CD1c-positive myeloid dendritic cell (primary cell): ENCODE measurements around the gene SMARCE1.
"Not testable (repeated sequence)": the region's sequence is repeated elsewhere in the genome, so short reads cannot be mapped to it uniquely, and the experiment has no call there.

Source experiments
- DNase-seq: peaks from one replicate; pipeline ENCODE4 v3.0.0-alpha.2; 2016; ENCODE audit errors: extremely low spot score

The SMARCE1 gene

GRCh38 chr17:40611840-40612474 lies 35.7 kb downstream of the SMARCE1 start:
- DNase-seq: no peak

- no peak for DNase-seq
Observed at GRCh38 chr17:40610359-40610758, 37.3 kb downstream of the SMARCE1 start.

GRCh38 chr17:40608061-40608581 lies 39.5 kb downstream of the SMARCE1 start:
- peak; percentile 48 for DNase-seq

- no peak for DNase-seq
Observed at GRCh38 chr17:40607641-40608040, 40.0 kb downstream of the SMARCE1 start.

GRCh38 chr17:40606548-40607353 lies 40.9 kb downstream of the SMARCE1 start:
- DNase-seq: no peak

- DNase-seq: peak; percentile 36
Observed at GRCh38 chr17:40605306-40605705, 42.3 kb downstream of the SMARCE1 start.

- DNase-seq: no peak
Observed at GRCh38 chr17:40604327-40605080, 43.1 kb downstream of the SMARCE1 start.

GRCh38 chr17:40602445-40603443 lies 44.9 kb downstream of the SMARCE1 start:
- no peak for DNase-seq

GRCh38 chr17:40600486-40601046 lies 47.1 kb downstream of the SMARCE1 start:
- no peak for DNase-seq

GRCh38 chr17:40599468-40599763 lies 48.2 kb downstream of the SMARCE1 start:
- DNase-seq: no peak

GRCh38 chr17:40598619-40599467 lies 48.8 kb downstream of the SMARCE1 start:
- peak; percentile 86 for DNase-seq

- no peak for DNase-seq
Observed at GRCh38 chr17:40598301-40598618, 49.4 kb downstream of the SMARCE1 start.

GRCh38 chr17:40597556-40598300 lies 49.9 kb downstream of the SMARCE1 start:
- DNase-seq: no peak

- DNase-seq: no peak
Observed at GRCh38 chr17:40597156-40597555, 50.5 kb downstream of the SMARCE1 start.

- peak; percentile 40 for DNase-seq
Observed at GRCh38 chr17:40596261-40596919, 51.2 kb downstream of the SMARCE1 start.

- DNase-seq: no peak
Observed at GRCh38 chr17:40590742-40591141, 56.9 kb downstream of the SMARCE1 start.

GRCh38 chr17:40588552-40588951 lies 59.1 kb downstream of the SMARCE1 start:
- DNase-seq: no peak

GRCh38 chr17:40586264-40586663 lies 61.4 kb downstream of the SMARCE1 start:
- DNase-seq: not testable (repeated sequence)

- DNase-seq: not testable (repeated sequence)
Observed at GRCh38 chr17:40584950-40585349, 62.7 kb downstream of the SMARCE1 start.
